Measurements from ENCODE around the gene NR1D2.
"Not testable (repeated sequence)": the region's sequence is repeated elsewhere in the genome, so short reads cannot be mapped to it uniquely, and the experiment has no call there.

The NR1D2 gene

DNA sequence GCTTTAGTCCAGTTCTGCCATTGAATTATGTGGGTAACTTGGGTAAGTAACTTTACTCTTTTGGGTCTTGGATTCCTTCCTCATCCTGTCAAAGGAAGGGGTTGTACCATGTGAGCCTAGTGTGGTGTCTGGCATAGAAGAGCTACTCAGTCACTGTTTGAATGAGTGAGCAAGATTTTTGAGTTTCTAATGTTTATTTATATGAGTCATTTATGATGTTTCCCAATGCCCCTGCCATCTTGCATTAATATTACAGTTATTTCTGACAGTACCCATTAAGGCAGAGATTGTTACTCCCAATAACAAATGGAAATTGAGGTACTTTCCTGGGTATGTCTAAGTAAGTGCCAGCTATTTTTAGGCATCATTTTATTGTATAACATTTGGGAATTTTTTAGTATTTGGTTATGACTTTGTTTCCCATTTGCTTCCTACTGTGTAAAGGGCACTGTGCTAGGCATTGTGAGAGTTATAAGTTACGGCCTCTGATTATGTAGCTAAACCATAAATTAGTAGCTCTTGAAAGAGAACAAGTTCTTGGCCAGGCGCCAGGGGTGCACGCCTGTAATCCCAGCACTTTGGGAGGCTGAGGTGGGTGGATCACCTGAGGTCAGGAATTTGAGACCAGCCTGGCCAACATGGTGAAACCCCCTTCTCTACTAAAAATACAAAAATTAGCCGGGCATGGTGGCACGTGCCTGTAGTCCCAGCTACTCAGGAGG, 23.5 kb downstream of the NR1D2 start:
- no peak for DNase-seq

DNA sequence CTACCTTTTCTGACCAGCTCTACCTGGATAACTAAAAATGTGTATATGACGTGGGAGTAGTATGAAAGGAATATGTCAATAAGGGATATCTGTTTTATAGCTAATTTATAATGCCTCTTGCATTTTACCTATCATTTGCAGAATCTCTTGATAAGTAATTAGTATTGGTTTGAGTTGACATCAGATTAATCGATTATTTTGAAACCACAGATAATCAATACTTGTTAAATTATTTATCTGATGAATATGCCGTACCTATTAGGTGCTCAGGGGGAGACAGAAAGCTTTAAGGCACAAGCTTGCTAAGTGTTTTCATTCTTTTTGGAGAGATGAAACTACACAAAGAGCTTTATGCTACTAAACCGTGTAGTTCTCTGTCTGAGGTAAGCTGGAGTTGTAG, 24.3 kb downstream of the NR1D2 start:
- no peak for DNase-seq

DNA sequence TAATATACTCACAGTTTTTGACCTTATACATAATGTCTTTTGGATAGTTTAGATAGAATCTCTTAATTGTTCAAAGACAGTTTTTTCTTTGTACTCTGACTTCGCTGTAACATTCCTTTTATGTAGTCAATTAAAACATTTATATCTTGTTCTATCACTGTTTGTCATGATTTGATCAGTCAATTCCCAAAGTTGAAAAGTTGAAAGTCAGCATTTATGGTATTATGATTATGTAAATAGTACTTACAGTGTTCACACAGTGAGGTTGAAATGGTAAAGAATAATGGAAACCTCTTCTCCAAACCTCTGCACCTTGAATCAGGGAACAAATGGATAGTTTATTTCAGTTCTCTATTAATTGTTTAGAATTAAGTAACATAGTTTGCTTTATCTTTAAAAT, 26.6 kb downstream of the NR1D2 start:
- no peak for DNase-seq

DNA sequence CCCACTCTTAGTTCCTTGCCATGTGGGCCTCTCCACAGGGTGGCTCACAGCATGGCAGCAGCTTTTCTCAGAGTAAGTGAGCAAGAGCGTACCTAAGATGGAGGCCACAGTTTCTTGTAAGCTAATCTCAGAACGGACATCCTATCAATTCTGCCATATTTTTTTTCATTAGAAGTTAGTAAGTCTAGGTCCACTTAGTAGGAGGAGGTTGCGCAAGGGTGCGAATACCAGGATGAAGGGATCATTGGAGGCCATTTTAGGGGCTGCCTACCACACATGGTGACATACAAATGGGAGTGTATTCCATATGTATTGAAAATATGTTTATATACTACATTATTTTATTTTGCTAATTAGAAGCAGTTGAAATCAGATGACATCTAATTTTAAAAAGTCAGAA, 31.5 kb downstream of the NR1D2 start:
- no peak for DNase-seq

DNA sequence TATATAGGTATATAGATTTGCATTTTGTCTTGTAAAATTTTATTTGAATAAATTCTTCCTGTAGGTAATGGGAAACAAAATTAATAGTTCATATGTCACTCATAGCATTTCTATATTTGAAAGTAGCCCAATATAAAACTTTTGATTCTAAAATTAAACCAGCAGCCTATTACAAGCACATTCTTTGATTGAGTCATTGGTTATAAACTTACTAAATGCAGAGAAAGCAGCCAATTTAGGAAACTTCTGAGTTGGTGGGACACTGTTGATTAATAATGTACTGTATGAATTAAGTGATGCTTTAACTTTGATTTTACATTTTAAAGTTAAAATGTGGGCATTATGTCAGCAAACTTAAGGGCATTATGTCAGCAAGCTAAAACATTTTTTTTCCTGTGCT, 34.5 kb downstream of the NR1D2 start:
- DNase-seq, result no peak

DNA sequence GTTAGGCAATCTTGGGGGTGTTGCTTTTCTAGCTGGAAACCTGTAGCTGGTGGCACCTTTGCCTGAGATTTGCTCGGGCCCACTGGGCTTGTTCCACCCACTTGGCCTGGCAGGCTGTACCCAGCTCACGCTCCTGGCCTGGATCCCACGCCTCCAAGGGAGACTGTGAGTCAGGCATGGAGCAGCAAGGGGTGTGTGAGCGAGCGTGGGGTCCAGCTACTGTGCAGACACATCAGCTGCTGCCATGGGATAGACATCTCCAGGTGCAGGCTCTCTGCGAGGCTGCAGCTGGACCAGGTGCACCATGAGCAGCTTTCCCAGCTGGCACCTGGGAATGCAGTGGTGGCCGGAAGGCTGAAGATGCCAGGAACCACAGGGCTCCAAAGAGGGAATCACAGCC, 36.0 kb downstream of the NR1D2 start:
- no peak for DNase-seq

DNA sequence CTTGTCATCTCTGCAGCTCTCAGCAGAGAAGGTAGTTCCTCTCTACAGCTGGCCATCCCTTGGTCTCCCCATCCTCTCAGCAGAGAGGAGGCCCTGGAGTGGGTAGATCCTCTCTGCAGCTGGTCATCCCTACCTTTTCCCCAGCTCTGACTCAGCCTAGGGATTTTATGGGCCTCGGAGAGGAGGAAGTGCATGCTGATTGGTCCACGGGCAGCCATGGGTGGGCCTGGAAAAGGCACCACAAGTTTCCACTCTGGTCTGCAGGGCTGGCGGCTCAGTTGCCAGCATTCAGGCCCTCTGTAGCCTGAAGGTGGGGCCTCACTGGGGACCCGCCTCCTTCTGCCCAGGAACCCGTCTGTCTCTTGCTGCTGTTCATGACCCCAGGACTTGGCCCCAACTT, 36.9 kb downstream of the NR1D2 start:
- DNase-seq, result no peak

DNA sequence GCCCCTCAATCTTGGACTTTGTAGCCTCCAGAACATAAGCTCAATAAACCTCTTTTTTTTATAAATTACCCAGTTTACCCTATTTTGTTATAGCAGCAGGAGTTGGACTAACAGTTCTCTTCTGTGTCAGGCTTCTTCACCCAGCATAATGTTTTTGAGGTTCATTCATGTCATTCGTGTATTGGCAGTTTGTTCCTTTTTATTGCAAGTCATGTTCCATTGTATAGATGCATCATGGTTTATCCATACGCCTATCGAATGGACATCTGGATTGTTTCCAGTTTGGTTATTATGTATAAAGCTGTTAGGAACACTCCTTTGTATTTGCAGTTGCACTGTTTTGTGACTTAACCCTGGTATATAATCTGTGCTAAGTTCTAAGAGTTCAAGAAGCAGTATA, 39.8 kb downstream of the NR1D2 start:
- no peak for DNase-seq

DNA sequence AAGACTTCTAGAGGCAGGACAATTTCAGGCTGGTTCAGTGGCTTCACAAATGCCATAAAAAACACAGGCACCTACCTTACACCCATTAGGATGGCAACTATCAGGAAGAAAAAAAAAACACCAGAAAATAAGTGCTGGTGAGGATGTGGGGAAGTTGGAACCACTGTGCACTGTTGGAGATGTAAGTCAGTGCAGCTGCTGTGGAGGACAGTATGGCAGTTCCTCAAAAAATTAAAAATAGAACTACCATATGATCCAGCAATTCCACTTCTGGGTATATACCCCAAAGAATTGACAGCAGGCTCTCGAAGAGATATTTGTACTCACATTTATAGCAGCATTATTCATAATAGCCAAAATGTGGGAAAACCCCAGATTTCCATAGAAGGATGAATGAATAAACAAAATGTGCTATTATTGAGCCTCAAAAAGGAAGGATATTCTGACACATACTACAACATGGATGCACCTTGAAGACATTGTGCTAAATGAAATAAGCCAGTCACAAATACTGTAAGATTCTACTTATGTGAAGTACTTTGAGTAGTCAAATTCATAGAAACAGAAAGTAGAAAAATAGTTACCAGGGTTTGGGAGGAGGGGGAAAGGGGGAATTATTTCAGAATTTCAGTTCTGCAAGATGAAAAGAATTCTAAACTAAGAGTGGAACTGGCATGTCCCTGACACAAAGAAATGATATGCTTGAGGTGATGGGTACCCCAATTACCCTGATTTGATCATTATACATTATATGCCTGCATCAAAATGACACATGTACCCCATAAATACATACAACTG, 40.9 kb downstream of the NR1D2 start:
- no peak for DNase-seq

DNA sequence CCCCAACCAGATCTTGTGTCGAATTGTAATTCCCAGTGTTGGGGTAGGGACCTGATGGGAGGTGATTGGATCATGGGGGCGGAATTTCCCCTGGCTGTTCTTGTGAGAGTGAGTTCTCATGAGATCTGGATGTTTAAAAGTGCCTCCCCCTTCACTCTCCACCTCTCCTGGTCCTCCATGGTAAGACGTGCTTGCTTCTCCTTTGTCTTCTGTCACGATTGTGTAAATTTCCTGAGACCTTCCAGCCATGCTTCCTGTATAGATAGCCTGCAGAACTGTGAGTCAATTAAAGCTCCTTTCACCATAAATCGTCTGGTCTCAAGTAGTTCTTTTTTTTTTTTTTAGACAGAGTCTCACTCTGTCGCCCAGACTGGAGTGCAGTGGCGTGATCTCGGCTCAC, 42.3 kb downstream of the NR1D2 start:
- no peak for DNase-seq

DNA sequence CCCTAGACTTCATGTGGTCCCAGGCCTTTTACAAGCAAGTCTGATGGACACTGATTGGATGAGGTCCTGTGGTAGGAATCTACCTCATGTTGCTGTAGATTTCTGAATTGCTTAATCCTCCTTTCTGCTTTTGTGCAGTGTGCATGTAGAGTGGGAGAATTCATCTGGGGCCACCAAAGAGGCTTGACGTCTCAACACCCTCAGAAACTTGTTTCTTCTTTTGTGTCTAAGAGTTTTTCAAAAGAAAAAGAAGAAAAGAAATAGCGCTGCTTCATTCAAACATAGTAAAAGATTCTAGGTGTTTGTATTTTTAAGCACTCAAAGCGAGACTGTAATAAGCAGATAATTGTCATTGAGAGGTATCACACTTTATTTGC, 46.2 kb downstream of the NR1D2 start:
- DNase-seq, result no peak

DNA sequence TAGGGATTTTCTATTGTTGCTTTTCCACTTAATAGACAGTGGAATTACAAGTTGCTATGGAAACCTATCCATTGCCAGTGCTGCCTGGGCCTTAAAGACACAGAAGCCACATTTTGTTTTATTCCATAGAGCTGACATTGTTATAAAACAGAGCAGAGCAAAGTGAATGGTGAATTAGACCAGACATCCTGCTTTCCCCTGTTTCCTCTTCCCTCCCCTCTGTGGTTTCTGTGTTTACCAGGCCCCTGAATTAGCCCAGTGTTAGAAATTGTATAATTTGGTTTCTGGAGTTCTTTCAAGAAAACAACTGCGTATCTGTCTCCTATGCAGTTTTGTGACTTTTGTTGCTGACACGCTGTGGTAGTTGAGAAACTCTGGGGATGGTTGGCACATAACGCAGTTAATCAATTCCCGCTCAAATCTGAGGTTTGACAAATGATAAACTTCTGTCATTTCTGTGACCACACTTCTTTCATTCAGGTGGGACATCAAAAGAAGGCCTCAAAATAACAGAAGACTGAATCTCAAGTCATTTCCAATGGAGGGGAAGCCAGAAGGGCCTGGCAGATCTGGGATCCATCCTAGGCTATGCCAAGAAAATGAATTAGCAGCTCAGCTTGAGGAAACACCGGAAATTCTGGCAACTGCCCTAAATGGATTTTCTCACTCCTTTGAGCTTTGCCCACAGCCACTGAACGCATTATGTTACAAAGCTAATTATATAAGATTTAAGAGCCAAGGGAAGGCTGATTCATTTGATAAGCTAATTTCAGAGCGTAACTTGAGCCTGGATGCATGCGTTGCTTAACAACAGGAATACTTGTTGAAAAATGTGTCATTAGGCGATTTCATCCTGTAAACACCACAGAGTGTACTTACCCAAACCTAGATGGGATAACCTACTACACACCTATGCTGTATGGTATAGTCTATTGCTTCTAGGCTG, 46.9 kb downstream of the NR1D2 start:
- peak; percentile 75 for DNase-seq

DNA sequence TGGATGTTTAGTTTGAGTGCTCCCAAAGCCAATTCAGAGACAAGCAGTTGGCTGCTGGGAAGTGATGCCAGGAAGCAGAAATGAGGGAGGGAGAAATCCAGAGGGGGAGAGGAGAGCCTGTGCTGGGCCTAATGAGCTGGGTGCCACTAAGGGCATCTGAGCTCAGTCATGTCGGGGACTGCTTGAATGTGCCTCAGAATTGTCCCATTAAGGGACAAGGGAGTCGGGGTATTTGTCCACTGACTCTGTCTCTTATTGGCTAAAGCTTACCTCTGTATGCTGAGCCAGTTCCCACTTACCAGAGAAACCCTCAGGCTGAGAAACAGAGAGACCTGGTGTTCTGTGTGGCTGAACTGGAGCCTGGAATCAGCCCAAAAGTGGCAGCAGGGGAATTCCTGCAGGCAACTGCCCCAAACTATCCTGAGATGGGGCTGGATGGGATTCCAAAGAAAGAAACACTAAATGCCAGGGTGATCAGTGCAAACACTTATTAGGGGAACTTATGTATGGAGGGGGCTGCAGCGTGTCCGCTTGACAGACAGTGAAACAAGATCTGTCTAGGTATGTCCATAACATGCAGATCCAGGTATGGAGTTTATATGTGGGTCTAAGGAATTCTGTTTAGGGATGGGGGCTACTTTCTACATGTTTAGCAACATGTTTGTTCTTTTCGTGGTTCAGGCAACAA, 48.6 kb downstream of the NR1D2 start:
- DNase-seq, result no peak

DNA sequence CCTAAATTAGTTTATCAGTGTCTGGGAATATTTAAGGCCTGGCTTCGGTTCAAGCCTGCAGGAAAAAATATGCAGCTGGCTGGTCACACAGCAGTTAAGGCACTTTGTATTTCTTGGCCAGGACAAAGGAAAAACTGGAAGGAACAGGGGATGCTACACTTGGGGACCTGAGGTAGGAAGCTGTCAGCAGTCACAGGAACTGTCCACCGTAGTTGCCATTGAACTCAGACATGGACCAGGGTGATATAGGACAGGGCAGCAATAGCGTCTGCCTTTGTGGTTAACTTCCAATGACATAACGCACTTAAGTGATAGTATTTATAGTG, 49.1 kb downstream of the NR1D2 start:
- no peak for DNase-seq

DNA sequence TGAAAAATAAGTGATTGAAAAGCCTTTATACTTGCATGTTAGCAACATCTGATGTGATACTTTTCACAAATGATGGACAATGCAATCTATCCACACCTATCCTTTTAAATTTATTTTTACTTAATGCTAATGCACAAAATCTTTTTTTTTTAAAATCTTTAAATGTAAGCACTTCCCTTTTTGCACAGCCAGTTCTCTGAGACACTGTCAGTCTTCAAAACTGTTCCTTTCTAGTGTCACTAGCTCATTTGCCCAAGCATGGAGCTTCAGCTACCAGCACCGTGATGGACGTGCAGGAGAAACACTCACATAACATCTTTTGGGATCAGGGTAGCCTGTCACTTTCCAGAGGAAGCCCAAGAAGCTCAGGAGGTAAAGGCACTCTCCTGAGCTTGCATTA, 50.1 kb downstream of the NR1D2 start:
- no peak for DNase-seq

DNA sequence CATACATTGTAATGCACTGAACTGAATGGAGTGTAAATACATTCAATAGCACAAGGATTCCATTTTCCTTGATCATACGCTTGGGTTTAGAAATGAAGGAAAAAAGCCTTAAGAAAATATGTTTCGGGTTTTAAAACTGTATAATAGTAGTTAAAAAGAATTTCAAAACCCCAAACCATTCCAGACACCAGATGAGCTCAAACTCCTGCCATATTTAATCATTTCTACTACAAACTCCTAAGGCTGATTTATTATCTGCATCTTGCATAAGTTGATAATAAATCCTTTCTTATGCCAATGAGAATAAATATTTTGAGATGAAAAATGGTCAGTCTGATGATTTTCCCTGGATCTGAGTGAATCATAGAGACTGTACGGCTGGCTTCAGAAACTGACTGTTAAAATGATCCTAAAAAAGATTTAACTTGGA, 51.0 kb downstream of the NR1D2 start:
- DNase-seq, result no peak

DNA sequence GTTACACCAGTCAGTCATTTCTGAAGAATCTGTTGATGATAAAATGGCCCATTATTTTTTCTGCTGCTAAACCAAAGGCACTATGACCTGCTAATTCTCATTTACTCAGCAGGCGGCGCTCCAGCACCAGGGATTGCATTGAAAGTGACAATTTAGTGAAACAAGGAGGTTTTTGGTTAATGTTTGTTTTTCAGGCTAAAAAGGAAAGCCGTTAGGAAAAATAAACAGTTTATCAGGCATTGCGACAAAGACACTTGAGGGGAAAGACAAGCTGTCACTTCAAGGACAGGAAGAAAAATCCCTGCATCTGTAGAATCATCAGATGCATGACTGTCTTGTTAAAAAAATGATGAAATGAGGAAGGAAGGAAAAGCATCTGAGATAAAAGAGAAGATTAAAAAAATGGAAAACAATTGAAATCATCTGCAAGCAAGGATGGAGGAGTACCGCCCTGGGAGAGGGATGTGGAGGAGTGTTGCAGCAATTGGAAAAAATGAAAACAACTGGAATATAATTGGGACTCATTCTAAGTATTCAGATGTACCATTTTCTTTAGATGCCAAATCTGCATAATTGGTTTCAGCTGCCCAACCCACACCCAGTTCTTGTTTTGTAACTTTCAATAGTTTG, 54.0 kb downstream of the NR1D2 start:
- peak; percentile 4 for DNase-seq

DNA sequence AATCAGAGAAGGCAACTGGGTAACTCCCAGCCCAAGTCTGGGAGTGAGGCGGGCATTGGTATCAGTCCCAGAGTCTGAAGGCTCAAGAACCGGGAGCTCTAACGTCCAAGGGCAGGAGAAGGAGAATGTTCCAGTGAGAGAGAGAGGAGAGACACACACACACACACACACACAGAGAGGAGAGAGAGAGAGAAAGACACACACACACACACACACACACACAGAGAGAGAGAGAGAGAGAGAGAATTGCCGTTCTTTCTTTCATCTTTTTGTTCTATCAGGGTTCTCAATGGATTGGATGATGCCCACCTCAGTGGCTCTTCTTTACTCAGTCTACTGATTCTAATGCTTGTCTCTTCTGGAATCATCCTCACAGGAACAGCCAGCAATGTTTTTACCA, 57.0 kb downstream of the NR1D2 start:
- DNase-seq, result no peak

DNA sequence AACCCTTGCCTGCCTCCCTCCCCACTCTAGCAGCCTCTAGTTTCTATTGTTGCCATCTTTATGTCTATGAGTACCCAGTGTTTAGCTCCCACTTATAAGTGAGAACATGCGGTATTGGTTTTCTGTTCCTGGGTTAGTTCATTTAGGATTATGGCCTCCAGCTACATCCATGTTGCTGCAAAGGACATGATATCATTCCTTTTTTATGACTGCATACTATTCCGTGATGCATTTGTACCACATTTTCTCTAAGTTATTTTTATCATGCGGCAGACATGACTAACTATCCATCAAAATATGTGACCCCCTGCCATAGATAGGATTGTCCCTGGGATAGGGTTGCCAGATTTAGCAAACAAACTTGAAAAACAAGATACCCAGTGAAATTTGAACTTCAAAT, 58.4 kb downstream of the NR1D2 start:
- no peak for DNase-seq

DNA sequence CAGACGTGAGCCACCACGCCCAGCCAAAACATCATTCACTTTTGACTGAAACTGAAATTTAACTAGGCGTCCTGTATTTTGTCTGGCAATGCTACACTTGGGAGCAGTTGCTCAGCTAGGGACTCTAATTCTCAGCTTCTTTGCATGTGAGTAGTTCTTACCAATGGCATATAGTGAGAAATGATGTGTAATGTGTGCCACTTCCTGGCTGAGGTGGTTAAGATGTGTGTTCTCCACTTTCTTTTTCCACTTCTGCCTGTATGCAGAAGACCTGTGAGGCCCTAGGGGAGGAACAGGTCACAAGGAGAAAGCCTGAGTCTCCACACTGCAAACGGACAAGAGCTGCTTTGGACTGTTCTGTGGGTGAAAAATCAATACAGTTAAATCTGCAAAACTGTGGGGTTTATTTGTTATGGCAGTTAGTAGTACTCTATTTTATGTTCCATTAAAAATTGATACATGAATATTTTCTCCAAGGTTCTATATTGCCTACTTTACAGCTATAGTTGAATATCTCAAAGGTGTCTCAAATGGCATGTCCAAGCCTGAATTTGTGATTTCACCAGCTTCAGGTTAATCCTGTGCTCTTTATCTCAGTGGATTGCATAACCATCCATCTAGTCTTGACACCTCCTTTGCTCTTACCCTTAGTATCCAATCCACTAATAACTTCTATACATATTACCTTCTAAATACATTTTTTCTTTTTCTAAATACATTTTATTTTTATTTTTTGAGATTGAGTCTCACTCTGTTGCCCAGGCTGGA, 59.3 kb downstream of the NR1D2 start:
- DNase-seq, result no peak

DNA sequence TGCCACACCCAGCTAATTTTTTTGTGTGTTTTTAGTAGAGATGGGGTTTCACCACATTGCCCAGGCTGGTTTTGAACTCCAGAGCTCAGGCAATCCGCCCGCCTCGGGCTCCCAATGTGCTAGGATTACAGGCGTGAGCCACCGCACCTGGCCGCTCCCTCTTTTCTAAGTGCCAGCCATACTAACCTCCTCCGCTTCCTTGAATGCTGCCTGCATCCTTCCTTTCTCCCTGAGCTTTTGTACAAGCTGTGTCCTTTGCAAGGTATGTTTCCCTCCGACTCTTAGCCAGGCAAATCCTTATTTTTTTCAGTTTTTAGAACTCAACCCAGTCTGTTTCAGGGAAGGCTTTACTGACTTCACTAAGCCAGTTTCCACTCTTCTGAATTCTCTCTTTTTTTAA, 60.6 kb downstream of the NR1D2 start:
- no peak for DNase-seq

DNA sequence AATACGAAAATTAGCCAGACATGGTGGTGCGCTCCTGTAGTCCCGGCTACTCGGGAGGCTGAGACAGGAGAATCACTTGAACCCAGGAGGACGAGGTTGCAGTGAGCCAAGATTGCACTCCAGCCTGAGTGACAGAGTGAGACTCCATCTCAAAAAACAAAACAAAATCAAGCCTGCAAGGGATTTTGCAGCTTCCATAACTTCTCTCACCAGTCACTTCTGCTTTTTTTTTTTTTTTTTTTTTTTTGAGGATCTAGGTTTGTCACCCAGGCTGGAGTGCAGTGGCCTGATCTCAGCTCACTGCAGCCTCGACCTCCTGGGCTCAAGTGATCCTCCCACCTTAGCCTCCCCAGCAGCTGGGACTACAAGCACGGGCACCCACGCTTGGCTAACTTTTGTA, 65.7 kb downstream of the NR1D2 start:
- not testable (repeated sequence) for DNase-seq

Data from NCI-H1436 (cell line).